Stimulated activated CD4-positive, alpha-beta T cell treated with anti-CD3 and anti-CD28 coated beads, Interleukin-4, amount 100 ng/mL, for 4 hours (primary cell): ENCODE results near the gene GAS6.
"Not testable (repeated sequence)": the region's sequence is repeated elsewhere in the genome, so short reads cannot be mapped to it uniquely, and the experiment has no call there.

Source experiments
- DNase-seq, 2 experiments: peaks; one replicate each; pipeline ENCODE4 v3.0.0-alpha.2; 2020

GAS6 gene

DNA sequence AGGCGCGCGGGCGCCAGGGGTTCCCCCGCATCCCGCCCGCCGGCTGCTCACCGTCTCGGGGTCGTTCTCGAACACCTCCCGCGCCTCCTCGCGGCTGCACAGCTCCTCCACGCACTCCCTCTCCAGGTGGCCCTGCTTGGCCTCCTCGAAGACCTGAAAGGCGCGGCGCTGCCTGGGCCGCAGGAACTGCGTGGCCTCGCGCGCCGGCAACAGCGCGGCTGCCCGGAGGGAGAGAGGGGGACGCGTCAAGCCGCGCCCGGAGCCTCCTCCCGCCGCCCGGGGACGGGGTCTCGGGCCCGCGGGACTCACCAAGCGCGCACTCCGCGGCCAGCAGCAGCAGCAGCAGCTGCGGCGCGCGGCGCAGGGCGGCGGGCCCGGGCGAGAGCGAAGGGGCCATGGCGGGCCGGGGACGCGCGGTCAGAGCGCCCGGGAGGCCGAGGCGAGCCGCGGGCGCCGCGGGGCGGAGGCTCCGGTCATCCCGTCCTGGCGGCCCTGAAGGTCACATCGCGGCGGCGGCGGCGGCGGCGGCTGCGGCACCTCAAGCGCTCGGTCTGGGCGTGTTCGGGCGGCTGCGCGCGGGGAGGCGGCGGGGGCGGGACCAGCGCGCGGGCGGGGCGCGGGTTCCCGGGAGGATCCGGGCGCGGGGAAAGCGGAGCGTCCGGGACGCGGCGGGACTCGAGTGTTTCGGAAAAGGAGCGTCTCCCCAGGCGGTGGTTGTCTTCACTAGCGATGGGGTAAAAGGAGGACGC is at the start of gene GAS6:
Gene GAS6, minus strand, starts transcription at position 553 of the 749 bp plus-strand sequence. Its CDS starts 156 bp downstream, at position 397.
- DNase-seq = no peak

DNA sequence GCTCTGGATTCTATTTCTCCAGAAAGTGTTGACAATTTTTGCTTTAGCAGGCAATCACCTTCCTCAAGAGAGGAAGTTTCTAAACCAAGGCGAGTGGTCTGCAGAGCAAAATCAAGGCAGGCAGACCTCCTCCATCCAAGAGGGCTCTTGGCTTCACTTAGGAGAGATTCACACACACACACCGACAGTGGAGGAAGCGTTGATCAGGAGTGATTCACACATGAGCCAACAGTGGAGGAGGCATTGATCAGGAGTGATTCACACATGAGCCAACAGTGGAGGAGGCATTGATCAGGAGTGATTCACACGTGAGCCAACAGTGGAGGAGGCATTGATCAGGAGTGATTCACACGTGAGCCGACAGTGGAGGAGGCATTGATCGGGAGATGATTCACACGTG is 49.5 kb upstream of the GAS6 start:
- DNase-seq = not testable (repeated sequence)

DNA sequence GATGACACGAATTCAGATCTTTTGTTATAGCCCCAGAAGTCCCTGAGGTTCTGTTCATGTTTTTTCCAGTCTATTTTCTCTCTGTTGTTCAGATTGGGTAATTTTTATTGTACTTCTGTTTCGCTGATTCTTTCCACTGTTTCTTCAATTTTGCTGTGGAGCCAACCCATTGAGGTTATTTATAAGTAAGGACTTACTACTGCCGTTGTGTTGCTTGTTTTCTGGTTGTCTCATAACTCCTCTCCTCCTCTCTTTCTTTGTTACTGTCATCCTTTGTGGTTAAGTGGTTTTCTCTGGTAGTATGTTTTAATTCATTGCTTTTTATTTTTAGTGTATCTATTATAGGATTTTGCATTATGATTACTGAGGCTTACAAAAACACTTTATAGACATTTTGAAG is 48.7 kb upstream of the GAS6 start:
- DNase-seq = no peak

DNA sequence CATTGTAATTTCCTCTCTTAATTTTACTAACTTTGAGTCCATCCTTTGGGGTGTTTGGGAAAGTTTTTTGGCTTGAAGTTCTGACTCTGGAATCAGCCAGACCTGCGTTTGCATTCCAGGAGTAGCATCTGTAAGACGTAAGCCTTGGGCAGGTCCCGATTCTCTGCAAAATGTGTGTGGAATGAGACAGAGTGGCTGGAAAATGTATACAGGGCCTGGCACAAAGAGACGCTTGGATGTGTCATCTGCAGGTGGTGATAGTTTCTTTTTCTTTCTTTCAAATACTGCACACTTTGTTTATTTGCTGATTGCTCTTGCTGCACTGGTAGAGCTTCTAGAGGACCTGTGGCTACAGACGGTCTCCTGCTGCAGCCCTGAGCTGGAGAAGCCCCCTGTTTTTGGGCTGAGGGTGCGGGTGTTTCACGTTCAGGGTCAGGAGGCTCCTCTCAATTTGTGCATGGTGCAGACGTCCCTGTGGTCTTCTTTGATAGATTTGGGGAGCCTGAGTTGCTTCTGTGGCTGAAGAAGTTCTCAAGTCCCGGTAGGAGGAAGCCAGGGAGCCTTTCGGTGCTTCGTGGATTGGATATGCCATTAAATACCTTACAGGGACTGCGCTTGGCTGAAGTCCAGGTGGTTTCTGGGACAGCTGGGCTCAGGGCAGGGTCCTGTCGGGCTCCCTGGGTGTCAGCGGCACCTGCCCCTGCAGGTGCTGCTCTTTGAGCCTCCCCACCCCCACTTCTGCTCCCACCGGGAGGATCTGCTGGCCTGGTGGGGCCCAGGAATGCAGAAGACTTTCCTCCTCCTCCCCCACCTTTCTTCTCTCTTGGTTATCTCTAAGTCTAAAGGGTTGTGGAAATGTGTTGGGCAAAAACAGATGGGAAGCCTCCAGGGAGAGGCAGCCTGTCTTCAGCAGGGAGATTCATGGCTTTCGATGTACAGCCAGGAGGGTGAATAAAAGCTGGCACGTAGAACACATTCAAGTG is 44.0 kb upstream of the GAS6 start:
- DNase-seq = no peak

DNA sequence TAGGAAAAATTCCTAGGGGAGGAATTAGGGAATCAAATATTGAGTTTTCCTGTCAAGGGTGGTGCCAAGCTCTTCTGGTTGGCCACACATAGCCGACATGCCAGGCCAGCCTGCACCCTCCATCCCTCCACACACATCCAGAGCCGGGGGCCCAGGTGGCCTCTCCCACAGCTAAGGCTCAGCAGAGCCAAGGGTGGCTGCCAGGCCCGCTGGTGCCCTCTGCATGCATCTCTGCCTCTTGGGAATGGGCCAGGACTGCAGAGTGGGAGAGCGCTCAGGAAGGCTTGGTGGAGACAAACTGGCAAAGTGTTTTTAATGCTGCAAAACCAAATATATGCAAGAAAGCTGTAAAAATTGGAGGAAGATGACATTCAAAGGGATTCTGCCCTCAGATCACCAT is 42.7 kb upstream of the GAS6 start:
- DNase-seq = no peak

DNA sequence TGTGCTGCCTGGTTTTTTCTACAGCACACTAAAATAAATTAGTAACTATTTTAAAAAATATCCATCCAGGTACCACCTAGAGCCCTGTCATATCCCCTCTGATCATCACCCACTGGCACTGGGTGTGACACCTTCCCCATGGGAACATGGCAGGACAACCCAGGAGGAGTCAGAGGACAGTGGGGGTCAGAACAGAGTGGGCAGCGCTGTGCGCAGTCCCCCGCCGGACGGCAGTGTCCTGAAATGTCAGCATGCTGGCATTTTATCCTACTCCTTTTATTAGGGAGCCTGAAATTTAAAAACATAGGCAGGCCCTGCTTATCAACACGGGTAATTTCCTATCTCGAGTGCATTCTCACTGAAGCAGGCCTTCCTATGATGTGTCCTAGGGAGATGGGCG is 42.1 kb upstream of the GAS6 start:
- DNase-seq = no peak

DNA sequence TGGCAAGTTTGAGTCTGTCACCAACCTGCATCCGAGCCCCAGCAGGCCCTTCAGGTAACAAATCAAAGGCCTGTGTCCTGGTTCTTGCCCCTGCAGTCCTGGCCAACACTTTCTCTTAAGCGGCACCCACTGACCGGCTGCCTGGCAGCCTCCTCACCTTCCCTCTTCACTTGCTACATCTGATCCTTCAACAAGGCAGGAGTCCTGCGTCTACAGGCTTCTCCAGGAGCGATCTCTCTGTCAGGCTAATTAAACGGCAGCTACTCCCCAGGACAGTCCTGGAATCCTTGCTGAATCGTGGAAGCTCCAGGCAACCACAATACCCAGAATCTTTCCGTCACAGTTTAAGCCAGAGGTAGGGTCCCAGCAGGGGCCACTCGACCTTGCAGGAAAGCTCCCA is 41.1 kb upstream of the GAS6 start:
- no peak for DNase-seq

DNA sequence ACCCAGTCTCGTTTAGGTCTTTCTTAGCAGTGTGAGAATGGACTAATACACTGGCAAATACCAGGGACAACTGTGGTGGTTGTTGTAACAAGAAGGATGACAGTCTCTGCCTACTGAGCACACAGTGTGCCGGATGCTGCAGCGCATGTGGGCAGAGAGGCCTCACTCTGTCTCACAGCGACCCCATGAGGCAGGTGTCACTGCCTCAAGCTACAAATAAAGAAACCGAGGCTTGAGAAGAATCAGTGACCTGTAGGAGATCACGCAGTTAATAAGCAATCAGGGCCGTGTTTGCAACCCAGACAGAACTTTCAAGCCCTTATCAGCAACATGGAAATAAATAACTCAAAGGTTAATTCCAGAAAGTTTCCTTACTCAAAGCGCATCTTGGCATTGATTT is 40.5 kb upstream of the GAS6 start:
- DNase-seq = peak in 1 of 2 experiments; percentile 15

DNA sequence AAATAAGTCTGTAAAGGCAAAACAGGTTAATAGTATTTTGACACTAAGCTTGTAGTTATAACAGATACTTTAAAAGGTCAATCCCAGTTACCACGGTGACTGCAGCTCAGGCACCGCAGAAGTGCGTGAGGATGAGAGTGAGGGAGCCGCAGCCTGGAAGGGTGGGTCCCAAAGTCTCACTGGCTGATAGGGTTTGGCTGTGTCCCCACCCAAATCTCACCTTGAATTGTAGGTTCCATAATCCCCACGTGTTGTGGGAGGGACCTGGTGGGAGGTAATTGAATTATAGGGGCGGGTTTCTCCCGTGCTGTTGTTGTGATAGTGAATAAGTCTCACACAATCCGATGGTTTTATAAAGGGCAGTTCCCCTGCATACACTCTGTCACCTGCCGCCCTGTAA is 40.0 kb upstream of the GAS6 start:
- DNase-seq = no peak

DNA sequence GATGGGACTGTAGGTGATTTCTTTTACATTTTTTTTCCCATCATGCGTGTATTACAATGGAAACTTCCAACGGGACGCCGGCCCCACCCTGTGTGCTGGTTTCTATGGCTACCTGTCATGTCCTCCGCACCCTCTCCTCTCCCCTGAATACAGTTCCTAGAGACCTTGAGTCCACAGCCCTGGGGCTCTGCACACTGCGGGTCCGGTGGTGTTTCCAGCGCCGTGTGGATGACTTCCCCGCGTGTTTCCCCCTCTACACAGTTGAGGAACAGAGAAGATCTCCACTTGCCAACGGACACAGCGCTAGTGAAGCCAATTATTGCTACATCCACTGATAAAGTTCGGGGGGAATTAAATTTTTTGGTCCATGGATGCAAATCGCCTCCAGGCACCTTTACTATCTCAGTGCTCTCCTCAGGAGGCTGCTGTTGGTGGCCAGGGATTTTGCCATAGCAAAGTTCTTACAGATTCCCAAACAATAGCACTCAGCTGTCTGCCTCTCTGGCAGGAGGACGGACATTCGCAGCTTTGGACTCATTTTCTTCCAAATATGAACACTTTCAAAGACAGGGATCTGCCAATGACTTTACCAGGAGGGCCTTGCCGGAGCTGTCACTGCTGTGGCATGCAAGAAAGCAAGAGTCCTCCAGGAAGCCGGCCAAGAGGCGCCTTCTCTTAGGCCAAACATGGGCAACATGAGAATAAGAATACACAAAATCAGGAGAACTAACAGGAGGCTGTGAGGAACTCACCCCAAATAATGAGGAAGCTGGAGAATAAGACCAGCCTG is 39.3 kb upstream of the GAS6 start:
- no peak for DNase-seq

DNA sequence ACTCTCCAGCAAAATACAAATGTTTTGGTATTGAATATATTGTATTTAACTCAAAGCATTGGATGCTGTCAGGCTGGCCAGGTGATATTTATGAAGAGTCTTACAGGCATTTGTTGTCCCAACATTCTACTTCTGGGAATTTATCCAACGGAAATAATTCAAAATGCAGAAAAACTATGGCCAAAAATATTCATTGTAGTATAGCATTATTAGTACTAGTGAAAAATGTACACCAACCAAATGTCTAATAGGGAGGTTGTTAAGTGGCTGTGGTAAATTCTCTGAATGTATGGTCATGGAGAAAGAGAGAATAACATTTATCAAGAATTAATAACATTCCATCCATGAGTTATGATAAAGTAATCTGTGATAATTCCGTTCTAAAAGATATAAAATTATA is 38.6 kb upstream of the GAS6 start:
- no peak for DNase-seq

DNA sequence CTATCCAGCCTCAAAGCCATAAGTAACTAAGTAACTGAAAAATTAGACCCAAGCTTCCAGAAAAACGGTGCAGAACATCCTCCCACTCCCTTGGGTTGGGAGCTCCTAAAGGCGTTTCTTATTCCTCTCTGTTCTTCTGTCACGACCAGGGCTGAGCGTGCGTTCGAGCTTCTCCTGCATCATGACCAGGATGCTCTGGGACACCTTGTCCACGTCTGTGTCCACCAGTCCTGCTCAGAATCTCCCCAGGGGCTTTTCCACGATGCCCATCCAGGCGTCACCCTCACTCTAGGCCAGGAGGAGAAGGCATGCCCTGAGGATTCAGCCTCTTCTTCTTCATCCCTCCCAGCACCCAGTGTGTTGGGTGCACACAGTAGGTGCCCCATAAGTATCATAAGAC is 37.8 kb upstream of the GAS6 start:
- no peak for DNase-seq

DNA sequence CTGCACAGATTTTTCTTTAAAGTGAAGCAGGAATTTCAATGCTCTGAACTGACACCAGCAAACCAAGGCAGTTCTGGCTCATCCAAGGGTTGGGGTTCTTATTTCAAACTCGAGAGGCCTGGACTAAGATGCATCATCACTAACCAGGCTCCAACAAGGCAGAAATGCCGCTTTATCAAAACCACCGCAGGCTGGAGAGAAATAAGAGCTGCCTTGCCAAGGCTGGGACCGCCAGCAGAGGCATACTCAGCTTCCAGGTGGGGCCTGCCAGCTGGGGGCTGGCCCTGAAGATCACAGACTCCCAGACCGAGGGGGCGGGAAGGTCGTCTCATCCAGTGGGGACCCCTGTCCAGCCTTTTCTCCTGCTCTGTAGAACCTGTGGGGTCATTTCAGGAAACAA is 37.4 kb upstream of the GAS6 start:
- no peak for DNase-seq

DNA sequence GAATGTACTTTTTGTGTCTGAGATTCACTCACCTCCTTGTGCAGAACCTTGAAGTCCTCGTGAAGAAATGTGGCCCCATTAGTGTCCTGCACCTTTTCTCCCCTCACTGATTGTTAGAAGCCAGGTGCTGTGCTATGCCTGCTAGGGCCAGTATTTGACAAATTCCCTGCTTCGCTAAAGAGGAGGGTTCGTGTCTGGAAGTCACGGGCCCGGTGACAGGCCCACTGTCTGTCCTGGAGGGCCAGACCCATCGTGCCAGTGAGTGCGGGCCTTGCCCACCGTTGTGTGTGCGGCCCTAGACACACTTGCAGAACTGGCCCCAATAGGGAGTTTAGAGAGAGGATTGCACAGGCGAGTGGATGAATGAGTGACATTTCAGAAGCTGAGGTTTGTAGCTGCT is 36.8 kb upstream of the GAS6 start:
- DNase-seq = no peak

DNA sequence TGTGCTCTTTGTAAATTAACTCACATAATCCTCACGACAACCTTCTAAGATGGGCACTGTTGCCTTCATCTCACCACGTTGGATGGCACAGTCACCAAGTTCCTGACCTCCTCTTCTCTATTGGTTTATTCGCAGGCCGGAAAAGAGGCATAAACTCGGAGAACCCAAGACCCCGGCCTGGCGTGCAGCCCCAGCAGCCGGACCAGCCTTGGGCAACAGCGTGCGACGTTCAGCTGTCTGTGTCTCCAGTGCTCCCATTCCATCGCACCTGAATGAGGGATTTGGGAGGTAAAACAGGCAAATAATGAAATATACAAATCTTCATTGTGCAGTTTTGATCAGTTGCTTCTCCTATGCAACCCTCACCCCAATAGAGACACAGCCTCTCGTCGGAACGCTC is 34.5 kb upstream of the GAS6 start:
- no peak for DNase-seq

DNA sequence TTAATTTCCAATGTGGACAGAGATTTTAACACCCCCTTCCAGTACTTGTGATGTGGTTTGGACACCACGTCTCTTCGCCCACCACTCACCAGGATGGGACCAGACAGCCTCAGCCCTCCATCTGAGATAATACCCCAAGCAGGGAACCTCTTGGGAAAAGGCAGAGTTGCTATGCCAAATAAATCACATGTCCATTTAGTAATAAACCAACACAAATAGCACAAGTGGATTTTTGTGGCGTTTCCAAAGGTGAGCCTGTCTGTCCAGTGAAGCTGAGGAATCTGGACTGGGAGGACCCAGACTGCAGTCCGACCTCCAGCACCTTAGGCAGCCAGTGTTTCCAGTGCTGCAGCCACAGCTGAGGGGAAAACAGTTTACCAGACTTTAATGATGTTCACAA is 34.1 kb upstream of the GAS6 start:
- DNase-seq = no peak

DNA sequence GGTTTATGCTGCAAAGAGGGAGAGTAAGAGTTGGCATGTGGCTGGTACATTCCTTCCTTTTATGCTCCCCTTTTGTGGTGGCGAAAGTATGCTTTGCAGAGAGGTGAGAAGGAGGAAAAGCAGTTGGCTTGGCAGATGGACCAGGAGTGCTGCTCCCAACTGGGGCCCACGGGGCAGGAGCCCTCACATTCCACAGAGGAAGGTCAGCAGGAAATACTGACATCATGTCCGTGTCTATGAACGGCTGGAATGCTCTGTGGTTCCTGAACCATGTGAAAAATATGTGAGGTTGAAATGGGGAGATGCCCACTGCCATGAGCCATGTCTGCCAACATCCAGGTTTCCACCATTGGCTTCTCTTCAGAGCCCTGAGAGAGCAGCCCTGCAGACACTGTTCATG is 33.3 kb upstream of the GAS6 start:
- DNase-seq = no peak

DNA sequence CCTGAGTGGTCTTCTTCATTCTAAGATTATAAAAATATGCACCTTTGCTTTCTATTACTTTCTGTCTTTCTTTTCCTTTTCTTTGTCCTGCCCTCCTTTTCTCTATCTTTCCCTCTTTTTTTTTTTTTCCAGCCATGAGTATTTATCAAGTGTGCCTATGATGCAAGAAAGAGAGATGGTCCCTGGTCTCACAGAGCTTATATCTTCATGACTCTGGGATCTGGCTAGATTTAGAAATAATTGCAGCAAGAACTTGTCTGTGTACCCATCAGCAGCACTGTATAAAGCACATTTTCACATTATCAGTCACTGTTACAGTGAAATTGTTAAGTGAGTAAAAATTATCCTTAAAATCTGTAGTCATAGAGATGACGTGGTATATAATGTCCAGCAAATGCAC is 31.6 kb upstream of the GAS6 start:
- no peak for DNase-seq

DNA sequence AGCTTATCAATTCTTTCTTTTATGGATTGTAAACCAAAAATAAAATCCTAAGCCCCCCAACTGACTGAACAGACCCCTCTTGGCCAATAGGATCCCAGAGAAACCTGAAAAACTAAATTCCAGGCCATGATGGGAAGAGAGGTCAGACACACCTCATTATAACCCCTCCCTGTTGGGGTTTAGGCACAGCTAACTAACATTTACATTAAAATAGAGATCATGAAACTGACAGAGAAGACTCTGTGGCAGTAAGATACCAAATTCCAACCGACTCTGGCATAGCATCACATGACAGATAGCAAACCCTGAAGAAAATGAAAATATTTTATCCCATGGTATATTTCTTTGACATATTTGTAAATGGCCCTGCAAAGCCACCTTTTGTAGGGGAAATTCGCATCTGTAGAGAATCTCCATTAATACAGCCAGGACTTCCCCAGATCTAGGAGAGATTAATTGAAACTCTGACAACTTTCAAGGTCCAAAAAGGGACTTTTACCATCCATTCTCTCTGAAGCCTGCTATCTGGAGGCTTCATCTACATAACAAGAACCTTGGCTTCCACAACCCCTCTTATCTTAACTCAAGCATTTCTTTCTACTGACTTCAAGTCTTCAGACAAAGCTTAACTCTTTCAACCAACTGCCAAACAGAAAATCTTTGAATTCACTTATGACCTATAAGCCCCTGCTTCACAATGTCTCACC is 27.1 kb upstream of the GAS6 start:
- DNase-seq = no peak

DNA sequence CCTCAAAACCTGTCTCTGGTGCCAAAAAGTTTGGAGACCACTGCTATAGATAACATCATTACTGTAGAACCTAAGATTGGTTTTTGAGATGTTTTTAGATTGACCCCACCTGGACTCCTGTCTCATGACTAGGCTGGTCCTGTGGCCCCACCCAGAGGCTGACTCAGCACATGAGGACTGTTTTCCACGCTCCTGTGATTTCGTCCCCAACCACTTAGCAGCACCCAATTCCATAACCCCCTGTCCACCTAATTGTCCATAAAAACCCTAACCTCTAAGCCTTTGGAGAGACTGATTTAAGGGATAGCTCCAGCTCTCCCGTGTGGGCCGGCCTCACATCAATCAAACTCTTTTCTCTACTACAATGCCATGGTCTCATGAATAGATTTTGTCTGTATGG is 25.6 kb upstream of the GAS6 start:
- DNase-seq = no peak

DNA sequence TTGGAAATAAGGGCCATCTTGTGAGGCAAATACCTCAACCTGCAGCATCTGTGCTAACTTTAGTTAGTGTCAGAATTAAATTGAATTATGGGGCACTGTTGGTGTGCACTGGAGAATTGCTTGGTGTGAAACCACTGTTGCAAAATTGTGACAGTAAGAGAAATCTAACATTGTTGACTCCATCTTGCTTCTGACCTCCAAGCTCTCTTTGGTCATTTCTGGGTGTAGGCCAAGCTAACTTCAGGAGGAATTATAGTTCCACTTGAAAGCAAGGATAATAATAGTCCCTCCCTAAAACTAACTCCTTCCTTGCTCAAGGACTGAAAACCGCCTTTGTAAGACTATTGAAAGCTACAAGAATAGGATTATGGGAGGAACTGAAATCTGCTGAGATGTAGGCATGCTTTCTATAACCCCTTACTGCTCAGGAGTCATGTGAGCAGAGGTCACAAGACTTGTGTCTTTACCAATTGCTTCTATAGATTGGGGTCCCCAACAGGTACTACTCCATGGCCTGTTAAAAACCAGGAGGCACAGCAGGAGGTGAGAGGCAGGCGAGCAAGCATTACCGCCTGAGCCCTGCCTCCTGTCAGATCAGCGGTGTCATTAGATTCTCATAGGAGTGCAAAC is 24.9 kb upstream of the GAS6 start:
- no peak for DNase-seq

DNA sequence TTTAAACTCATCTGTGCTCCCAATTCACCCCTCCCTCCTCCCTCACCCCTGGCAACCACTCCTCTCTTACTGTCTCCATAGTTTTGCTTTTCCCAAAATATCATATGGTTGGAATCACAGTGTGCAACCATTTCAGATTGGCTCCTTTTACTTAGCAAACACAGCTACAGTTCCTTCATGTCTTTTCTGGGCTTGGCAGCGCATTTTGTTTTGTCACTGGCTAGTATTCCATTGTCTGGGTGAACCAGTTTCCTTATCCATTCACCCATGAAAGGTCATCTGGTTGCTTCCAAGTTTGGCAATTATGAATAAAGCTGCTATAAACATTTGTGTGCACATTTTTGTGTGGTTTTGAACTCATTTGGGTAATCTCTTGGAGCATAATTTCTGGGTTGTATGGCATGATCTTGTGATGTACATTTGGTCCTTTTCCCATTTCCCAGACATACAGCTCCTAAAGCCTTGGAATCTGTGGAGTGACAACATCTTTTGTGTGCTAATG is 23.9 kb upstream of the GAS6 start:
- DNase-seq = no peak
